ENCODE measurements around the gene RPL35. TPM values are rescaled to one million over a fixed set of nuclear protein-coding genes. Genes with fewer than 3 reads are reported as not detected.
"Not testable (repeated sequence)": the region's sequence is repeated elsewhere in the genome, so short reads cannot be mapped to it uniquely, and the experiment has no call there.

Gene RPL35
- total RNA-seq, 2 experiments from 2014 or later = 1,297 to 1,317 TPM

- not testable (repeated sequence) for H3K4me3 Mint-ChIP-seq; H3K4me1 Mint-ChIP-seq; H3K36me3 Mint-ChIP-seq (ENCODE audit: low read depth); H3K9me3 Mint-ChIP-seq; H3K27me3 Mint-ChIP-seq; H3K27ac Mint-ChIP-seq; DNase-seq
- CTCF ChIA-PET = interaction anchor here (0.7 to 13.2 kb wide), 3 partner anchors 46 to 395 kb away, joined by 3 to 264 read pairs (median 3); partner anchors contain the start of genes HSPA5, NR6A1 and OLFML2A
- POLR2A ChIA-PET = interaction anchor here (0.7 to 0.9 kb wide), 2 partner anchors 15 to 515 kb away, joined by 3 read pairs; no protein-coding TSS in a partner anchor
Observed at GRCh38 chr9:124846467-124846866, 15.3 kb downstream of the RPL35 start.

- H3K4me1 Mint-ChIP-seq = no peaks in the 10 kb centered on the region
- H3K36me3 Mint-ChIP-seq (ENCODE audit: low read depth) = no peaks in the 10 kb centered on the region
- H3K4me3 Mint-ChIP-seq = no peak overlapping the region
- no peak for DNase-seq
- H3K27me3 Mint-ChIP-seq = peaks cover 6% of the 10 kb centered on the region
- POLR2A ChIA-PET = no interaction called here
- H3K27ac Mint-ChIP-seq = no peak overlapping the region
- H3K9me3 Mint-ChIP-seq = no peaks in the 10 kb centered on the region
- CTCF ChIA-PET = interaction anchor here (0.7 to 1.4 kb wide), 3 partner anchors 8 to 69 kb away, joined by 3 to 7 read pairs (median 5); partner anchors contain the start of gene WDR38
Observed at GRCh38 chr9:124844291-124844690, 17.5 kb downstream of the RPL35 start.

GRCh38 chr9:124843456-124844034, 18.2 kb downstream of the RPL35 start:
- ChIA-PET CTCF (interaction anchor here (1.1 to 1.5 kb wide), 3 partner anchors 9 to 71 kb away, joined by 3 to 7 read pairs (median 5); no protein-coding TSS in a partner anchor), POLR2A (no interaction called here)
- DNase-seq = no peak
- Mint-ChIP-seq H3K4me1 (no peaks in the 10 kb centered on the region), H3K27me3 (peaks cover 7% of the 10 kb centered on the region), H3K9me3 (no peaks in the 10 kb centered on the region), H3K36me3 (ENCODE audit: low read depth) (no peaks in the 10 kb centered on the region), H3K27ac (no peak overlapping the region), H3K4me3 (no peak overlapping the region)

- CTCF ChIA-PET = interaction anchor here (1.0 to 5.4 kb wide), 3 partner anchors 13 to 68 kb away, joined by 3 to 46 read pairs (median 10); partner anchors contain the start of gene WDR38
- Mint-ChIP-seq H3K4me1 (no peaks in the 10 kb centered on the region), H3K27me3 (peaks cover 17% of the 10 kb centered on the region), H3K9me3 (no peaks in the 10 kb centered on the region), H3K27ac (no peak overlapping the region), H3K36me3 (ENCODE audit: low read depth) (no peaks in the 10 kb centered on the region), H3K4me3 (no peak overlapping the region)
- no peak for DNase-seq
- POLR2A ChIA-PET = interaction anchor here (1.4 to 1.9 kb wide), 2 partner anchors 20 to 29 kb away, joined by 4 to 8 read pairs; no protein-coding TSS in a partner anchor
Observed at GRCh38 chr9:124841075-124841821, 20.5 kb downstream of the RPL35 start.

GRCh38 chr9:124840300-124840833, 21.4 kb downstream of the RPL35 start:
- H3K4me3 Mint-ChIP-seq = no peak overlapping the region
- no peaks in the 10 kb centered on the region for H3K4me1 Mint-ChIP-seq
- DNase-seq = no peak
- CTCF ChIA-PET = interaction anchor here (0.5 to 5.4 kb wide), 8 partner anchors 13 to 511 kb away, joined by 3 to 46 read pairs (median 3); partner anchors contain the start of gene WDR38
- POLR2A ChIA-PET = interaction anchor here (1.1 to 1.9 kb wide), 3 partner anchors 21 to 30 kb away, joined by 3 to 8 read pairs (median 4); no protein-coding TSS in a partner anchor
- no peaks in the 10 kb centered on the region for H3K9me3 Mint-ChIP-seq
- H3K36me3 Mint-ChIP-seq (ENCODE audit: low read depth) = no peaks in the 10 kb centered on the region
- peaks cover 17% of the 10 kb centered on the region for H3K27me3 Mint-ChIP-seq
- H3K27ac Mint-ChIP-seq = no peak overlapping the region

- Mint-ChIP-seq H3K9me3 (no peaks in the 10 kb centered on the region), H3K4me1 (no peaks in the 10 kb centered on the region), H3K4me3 (no peak overlapping the region), H3K27me3 (peaks cover 17% of the 10 kb centered on the region), H3K27ac (no peak overlapping the region), H3K36me3 (ENCODE audit: low read depth) (no peaks in the 10 kb centered on the region)
- CTCF ChIA-PET = interaction anchor here (0.6 to 5.4 kb wide), 7 partner anchors 14 to 222 kb away, joined by 3 to 46 read pairs (median 3); partner anchors contain the start of genes OLFML2A and WDR38
- DNase-seq = no peak
- POLR2A ChIA-PET = interaction anchor here (1.1 to 1.9 kb wide), 2 partner anchors 21 to 30 kb away, joined by 3 to 8 read pairs; no protein-coding TSS in a partner anchor
Observed at GRCh38 chr9:124839612-124840299, 22.0 kb downstream of the RPL35 start.

- H3K4me3 Mint-ChIP-seq; H3K27ac Mint-ChIP-seq; H3K36me3 Mint-ChIP-seq (ENCODE audit: low read depth); DNase-seq; H3K9me3 Mint-ChIP-seq; POLR2A ChIA-PET; H3K4me1 Mint-ChIP-seq: not testable (repeated sequence)
- CTCF ChIA-PET = interaction anchor here (1.2 to 5.4 kb wide), 2 partner anchors 15 to 62 kb away, joined by 3 to 46 read pairs; partner anchors contain the start of genes OLFML2A and WDR38
- peaks cover 17% of the 10 kb centered on the region for H3K27me3 Mint-ChIP-seq
Observed at GRCh38 chr9:124838567-124839275, 23.0 kb downstream of the RPL35 start.

- H3K36me3 Mint-ChIP-seq (ENCODE audit: low read depth); H3K9me3 Mint-ChIP-seq; H3K4me3 Mint-ChIP-seq; DNase-seq; H3K27ac Mint-ChIP-seq; POLR2A ChIA-PET; H3K4me1 Mint-ChIP-seq: not testable (repeated sequence)
- H3K27me3 Mint-ChIP-seq = peaks cover 17% of the 10 kb centered on the region
- CTCF ChIA-PET = interaction anchor here (5.4 kb wide), 1 partner anchor 16 kb away, joined by 46 read pairs; the partner anchor contains the start of gene WDR38
Observed at GRCh38 chr9:124838132-124838531, 23.6 kb downstream of the RPL35 start.

GRCh38 chr9:124835026-124835557, 26.7 kb downstream of the RPL35 start:
- Mint-ChIP-seq H3K4me3 (no peak overlapping the region), H3K36me3 (ENCODE audit: low read depth) (no peaks in the 10 kb centered on the region), H3K9me3 (no peaks in the 10 kb centered on the region), H3K27ac (no peak overlapping the region), H3K27me3 (peaks cover 17% of the 10 kb centered on the region), H3K4me1 (no peaks in the 10 kb centered on the region)
- no peak for DNase-seq
- ChIA-PET CTCF (interaction anchor here (0.8 kb wide), 2 partner anchors 18 to 60 kb away, joined by 3 read pairs; partner anchors contain the start of gene WDR38), POLR2A (no interaction called here)

- ChIA-PET CTCF (interaction anchor here (0.8 kb wide), 2 partner anchors 19 to 60 kb away, joined by 3 read pairs; partner anchors contain the start of gene WDR38), POLR2A (no interaction called here)
- H3K36me3 Mint-ChIP-seq (ENCODE audit: low read depth) = no peaks in the 10 kb centered on the region
- DNase-seq = no peak
- H3K9me3 Mint-ChIP-seq = no peaks in the 10 kb centered on the region
- H3K4me1 Mint-ChIP-seq = no peaks in the 10 kb centered on the region
- no peak overlapping the region for H3K27ac Mint-ChIP-seq
- H3K27me3 Mint-ChIP-seq = peaks cover 17% of the 10 kb centered on the region
- no peak overlapping the region for H3K4me3 Mint-ChIP-seq
Observed at GRCh38 chr9:124834591-124834990, 27.2 kb downstream of the RPL35 start.

GRCh38 chr9:124831642-124832364, 30.0 kb downstream of the RPL35 start:
- ChIA-PET POLR2A (no interaction called here), CTCF (interaction anchor here (1.1 kb wide), 1 partner anchor 21 kb away, joined by 5 read pairs; no protein-coding TSS in a partner anchor)
- H3K27ac Mint-ChIP-seq = no peak overlapping the region
- H3K36me3 Mint-ChIP-seq (ENCODE audit: low read depth) = no peaks in the 10 kb centered on the region
- no peak for DNase-seq
- no peak overlapping the region for H3K4me3 Mint-ChIP-seq
- H3K27me3 Mint-ChIP-seq = no peaks in the 10 kb centered on the region
- no peaks in the 10 kb centered on the region for H3K9me3 Mint-ChIP-seq
- no peaks in the 10 kb centered on the region for H3K4me1 Mint-ChIP-seq
